Hepatocyte (in vitro differentiated cells): ENCODE data around the gene KIAA1755. TPM values are rescaled to one million over a fixed set of nuclear protein-coding genes. Genes with fewer than 3 reads are reported as not detected.

Source experiments
- DNase-seq: peaks from one replicate; pipeline ENCODE4 v3.0.0-alpha.2; 2016; ENCODE audit warnings: low spot score
- H2AFZ ChIP-seq: fragments of 200-600 bp; sonication (generic); 2 replicates; pipeline ENCODE4 v1.6.0; 2016; ENCODE audit warnings: antibody characterized with exemption, mild to moderate bottlenecking
- H3K27ac ChIP-seq: fragments of 200-600 bp; sonication (generic); 2 replicates; pipeline ENCODE4 v1.5.1; 2016; ENCODE audit warnings: mild to moderate bottlenecking
- H3K27me3 ChIP-seq: fragments of 200-600 bp; sonication (generic); 2 replicates; pipeline ENCODE4 v1.6.1; 2016
- H3K36me3 ChIP-seq: fragments of 200-600 bp; sonication (generic); replicated peaks from 2 replicates; pipeline ENCODE4 v1.5.1; 2016; ENCODE audit warnings: low read depth; ENCODE audit not compliant: insufficient read depth
- H3K4me1 ChIP-seq: fragments of 200-600 bp; sonication (generic); 2 replicates; pipeline ENCODE4 v1.5.1; 2016; ENCODE audit warnings: mild to moderate bottlenecking, moderate library complexity; ENCODE audit not compliant: insufficient read depth
- H3K4me2 ChIP-seq: fragments of 200-600 bp; sonication (generic); 2 replicates; pipeline ENCODE4 v1.6.0; 2016
- H3K4me3 ChIP-seq: fragments of 200-600 bp; sonication (generic); 2 replicates; pipeline ENCODE4 v1.5.1; 2016; ENCODE audit warnings: mild to moderate bottlenecking
- H3K79me2 ChIP-seq: fragments of 200-600 bp; sonication (generic); 2 replicates; pipeline ENCODE4 v1.6.0; 2017; ENCODE audit warnings: mild to moderate bottlenecking
- H3K9me2 ChIP-seq: fragments of 200-600 bp; sonication (generic); replicated peaks from 2 replicates; pipeline ENCODE4 v1.6.0; 2017; ENCODE audit warnings: mild to moderate bottlenecking; ENCODE audit not compliant: insufficient read depth
- H3K9me3 ChIP-seq: fragments of 200-600 bp; sonication (generic); 2 replicates; pipeline ENCODE4 v1.5.1; 2016; ENCODE audit warnings: low read depth, mild to moderate bottlenecking
- H4K20me1 ChIP-seq: fragments of 200-600 bp; sonication (generic); 2 replicates; pipeline ENCODE4 v1.6.0; 2016; ENCODE audit warnings: mild to moderate bottlenecking; ENCODE audit not compliant: insufficient read depth, poor library complexity, severe bottlenecking
- EZH2 ChIP-seq: fragments of 200-600 bp; sonication (generic); IDR thresholded peaks from 2 replicates; pipeline ENCODE4 v1.6.1; 2016; ENCODE audit warnings: antibody characterized with exemption, mild to moderate bottlenecking, borderline replicate concordance
- EZH2phosphoT487 ChIP-seq: fragments of 200-600 bp; sonication (generic); IDR thresholded peaks from one replicate; pipeline ENCODE4 v1.6.1; 2018; ENCODE audit warnings: antibody characterized with exemption, mild to moderate bottlenecking, low read depth, moderate library complexity; ENCODE audit not compliant: unreplicated experiment, severe bottlenecking
- WGBS: methylation state at CpG from one replicate; pipeline ENCODE4 v1.1.6; 2016; ENCODE audit warnings: low lambda C conversion rate; ENCODE audit errors: missing lambda C conversion rate; 5-methylcytosine and 5-hydroxymethylcytosine counted together
- polyA plus RNA-seq: library from polyadenylated mRNA; unstranded; fragments of >200 nt; fragmentation: Nextera tagmentation; extraction: Ambion mirVana; gene quantifications from 2 replicates; pipeline ENCODE4 v1.2.1, GENCODE V29; 2016
- total RNA-seq: library from RNA; depleted of rRNA; stranded (reverse); fragments of >200 nt; gene quantifications from 2 replicates; pipeline ENCODE4 v1.2.3, GENCODE V29; 2014
- TF ChIP-seq, protein P1 (sequence below): fragments of 200-600 bp; sonication (generic); IDR thresholded peaks from 2 replicates; pipeline ENCODE4 v1.5.1; 2016; ENCODE audit warnings: antibody characterized with exemption, mild to moderate bottlenecking; ENCODE audit not compliant: poor library complexity

The KIAA1755 gene
- total and polyA plus RNA-seq, 2 experiments from 2014 or later, result 1.6 to 3.4 TPM

DNA sequence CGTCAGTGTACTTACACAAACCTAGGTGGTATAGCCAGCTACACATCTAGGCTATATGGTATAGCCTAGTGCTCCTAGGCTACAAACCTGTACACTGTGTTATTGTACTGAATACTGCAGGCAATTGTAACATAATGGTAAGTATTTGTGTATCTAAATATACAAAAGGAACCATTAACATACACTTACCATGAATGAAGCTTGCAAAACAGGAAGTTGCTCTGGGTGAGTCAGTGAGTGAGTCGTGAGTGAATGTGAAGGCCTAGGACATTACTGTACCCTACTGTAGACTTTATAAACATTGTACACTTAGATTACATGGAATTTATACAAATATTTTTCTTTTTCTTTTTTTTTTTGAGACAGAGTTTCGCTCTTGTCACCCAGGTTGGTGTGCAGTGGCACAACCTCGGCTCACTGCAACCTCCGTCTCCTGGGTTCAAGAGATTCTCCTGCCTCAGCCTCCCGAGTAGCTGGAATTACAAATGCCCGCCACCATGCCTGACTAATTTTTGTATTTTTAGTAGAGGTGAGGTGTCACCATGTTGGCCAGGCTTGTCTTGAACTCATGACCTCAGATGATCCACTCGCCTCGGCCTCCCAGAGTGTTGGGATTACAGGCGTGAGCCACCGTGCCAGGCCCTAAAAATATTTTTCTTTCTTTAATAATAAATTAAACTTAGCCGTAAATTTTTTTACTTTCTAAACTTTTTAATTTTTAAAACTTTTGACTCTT, 15.4 kb upstream of the KIAA1755 start:
- Histone ChIP-seq H3K27ac (no peak overlapping the region), H2AFZ (no peak overlapping the region), H3K36me3 (no peaks in the 10 kb centered on the region), H3K9me2 (no peaks in the 10 kb centered on the region), H3K79me2 (no peaks in the 10 kb centered on the region), H3K27me3 (no peaks in the 10 kb centered on the region), H4K20me1 (no peaks in the 10 kb centered on the region), H3K4me2 (no peak overlapping the region), H3K4me3 (no peak overlapping the region), H3K9me3 (no peaks in the 10 kb centered on the region), H3K4me1 (no peaks in the 10 kb centered on the region)
- WGBS, result 88% methylated on average over 12 of the region's 12 CpGs
- TF ChIP-seq EZH2phosphoT487, result no peak
- no peak for TF ChIP-seq EZH2
- TF ChIP-seq, protein P1, sequence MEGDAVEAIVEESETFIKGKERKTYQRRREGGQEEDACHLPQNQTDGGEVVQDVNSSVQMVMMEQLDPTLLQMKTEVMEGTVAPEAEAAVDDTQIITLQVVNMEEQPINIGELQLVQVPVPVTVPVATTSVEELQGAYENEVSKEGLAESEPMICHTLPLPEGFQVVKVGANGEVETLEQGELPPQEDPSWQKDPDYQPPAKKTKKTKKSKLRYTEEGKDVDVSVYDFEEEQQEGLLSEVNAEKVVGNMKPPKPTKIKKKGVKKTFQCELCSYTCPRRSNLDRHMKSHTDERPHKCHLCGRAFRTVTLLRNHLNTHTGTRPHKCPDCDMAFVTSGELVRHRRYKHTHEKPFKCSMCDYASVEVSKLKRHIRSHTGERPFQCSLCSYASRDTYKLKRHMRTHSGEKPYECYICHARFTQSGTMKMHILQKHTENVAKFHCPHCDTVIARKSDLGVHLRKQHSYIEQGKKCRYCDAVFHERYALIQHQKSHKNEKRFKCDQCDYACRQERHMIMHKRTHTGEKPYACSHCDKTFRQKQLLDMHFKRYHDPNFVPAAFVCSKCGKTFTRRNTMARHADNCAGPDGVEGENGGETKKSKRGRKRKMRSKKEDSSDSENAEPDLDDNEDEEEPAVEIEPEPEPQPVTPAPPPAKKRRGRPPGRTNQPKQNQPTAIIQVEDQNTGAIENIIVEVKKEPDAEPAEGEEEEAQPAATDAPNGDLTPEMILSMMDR, result no peak
- no peak for DNase-seq

DNA sequence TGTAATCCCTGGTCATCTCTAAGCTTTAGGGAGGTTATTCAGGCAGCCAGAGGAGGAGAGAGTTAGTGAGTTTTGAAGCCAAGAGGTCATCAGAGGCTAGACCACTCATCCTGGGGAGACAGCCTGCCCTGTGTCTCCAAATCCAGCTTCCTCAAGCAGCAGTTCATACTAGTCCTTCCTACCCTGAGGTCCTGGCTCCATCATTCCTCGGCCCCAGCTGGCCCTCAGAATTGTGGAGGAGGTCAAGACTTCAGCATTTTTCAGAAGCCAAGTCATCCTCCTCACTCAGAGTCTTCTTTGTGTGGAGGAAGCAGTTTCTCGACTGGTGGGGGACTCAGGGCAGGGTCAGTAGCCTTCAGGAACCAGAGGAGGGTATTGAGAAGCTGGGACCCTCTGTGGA, 12.4 kb upstream of the KIAA1755 start:
- H3K9me2 ChIP-seq, result no peaks in the 10 kb centered on the region
- no peaks in the 10 kb centered on the region for H3K4me1 ChIP-seq
- no peak overlapping the region for H3K4me3 ChIP-seq
- no peak overlapping the region for H2AFZ ChIP-seq
- no peaks in the 10 kb centered on the region for H3K9me3 ChIP-seq
- DNase-seq, result no peak
- no peaks in the 10 kb centered on the region for H3K36me3 ChIP-seq
- WGBS, result 76% methylated on average over 2 of the region's 2 CpGs
- H3K79me2 ChIP-seq, result no peaks in the 10 kb centered on the region
- H4K20me1 ChIP-seq, result no peaks in the 10 kb centered on the region
- no peak overlapping the region for H3K4me2 ChIP-seq
- H3K27ac ChIP-seq, result no peak overlapping the region
- H3K27me3 ChIP-seq, result no peaks in the 10 kb centered on the region
- TF ChIP-seq EZH2phosphoT487 (no peak), EZH2 (no peak)
- TF ChIP-seq, protein P1, result no peak

DNA sequence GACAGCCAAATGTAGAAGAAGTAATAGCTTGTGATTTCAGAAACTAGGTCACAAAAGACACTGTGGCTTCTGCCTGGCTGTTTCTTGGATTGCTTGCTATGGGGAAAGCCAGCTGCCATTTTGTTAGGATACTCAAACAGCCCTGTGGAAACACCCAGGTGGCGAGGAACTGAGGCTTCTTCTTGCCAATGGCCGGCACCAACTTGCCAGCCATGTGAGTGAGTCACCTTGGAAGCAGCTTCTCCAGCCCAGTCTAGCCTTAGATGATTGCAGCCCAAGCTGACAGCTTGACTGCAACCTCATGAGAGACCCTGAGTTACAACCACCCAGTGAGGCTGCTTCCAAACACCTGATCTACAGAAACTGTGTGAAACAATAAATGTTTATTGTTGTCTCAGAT, 11.9 kb upstream of the KIAA1755 start:
- Histone ChIP-seq H3K4me2 (no peak overlapping the region), H3K27me3 (no peaks in the 10 kb centered on the region), H3K27ac (no peak overlapping the region)

More for the DNA sequence above, 11.9 kb upstream of the KIAA1755 start:
- Histone ChIP-seq H4K20me1 (no peaks in the 10 kb centered on the region), H3K36me3 (no peaks in the 10 kb centered on the region), H3K9me2 (no peaks in the 10 kb centered on the region), H3K9me3 (no peaks in the 10 kb centered on the region), H2AFZ (no peak overlapping the region), H3K4me3 (no peak overlapping the region), H3K79me2 (no peaks in the 10 kb centered on the region), H3K4me1 (no peaks in the 10 kb centered on the region)
- 87% methylated on average over 2 of the region's 2 CpGs for WGBS
- DNase-seq, result no peak
- TF ChIP-seq EZH2phosphoT487 (no peak), EZH2 (no peak)
- TF ChIP-seq, protein P1, result no peak
